ENCODE measurements around the gene NCOA1.
"Not testable (repeated sequence)": the region's sequence is repeated elsewhere in the genome, so short reads cannot be mapped to it uniquely, and the experiment has no call there.

Gene NCOA1

GRCh38 chr2:24490690-24491541 is at the start of gene NCOA1:
NCOA1 (plus strand) TSS chr2:24491254; CDS start chr2:24658678, 167,424 bp downstream.
- peak; percentile 91 for DNase-seq (ENCODE audit: low read depth)

- DNase-seq (ENCODE audit: low read depth), result no peak
Observed at GRCh38 chr2:24448797-24449196, 42.3 kb upstream of the NCOA1 start.

GRCh38 chr2:24449344-24449743 is 41.7 kb upstream of the NCOA1 start:
- DNase-seq (ENCODE audit: low read depth), result no peak

GRCh38 chr2:24451805-24452501 is 39.1 kb upstream of the NCOA1 start:
- no peak for DNase-seq (ENCODE audit: low read depth)

- no peak for DNase-seq (ENCODE audit: low read depth)
Observed at GRCh38 chr2:24452502-24452885, 38.6 kb upstream of the NCOA1 start.

- no peak for DNase-seq (ENCODE audit: low read depth)
Observed at GRCh38 chr2:24453379-24454073, 37.5 kb upstream of the NCOA1 start.

GRCh38 chr2:24454294-24454693 is 36.8 kb upstream of the NCOA1 start:
- DNase-seq (ENCODE audit: low read depth), result peak; percentile 56

- peak; percentile 86 for DNase-seq (ENCODE audit: low read depth)
Observed at GRCh38 chr2:24456599-24457556, 34.2 kb upstream of the NCOA1 start.

GRCh38 chr2:24457696-24458386 is 33.2 kb upstream of the NCOA1 start:
- no peak for DNase-seq (ENCODE audit: low read depth)

- DNase-seq (ENCODE audit: low read depth), result no peak
Observed at GRCh38 chr2:24459224-24460161, 31.6 kb upstream of the NCOA1 start.

GRCh38 chr2:24461685-24462084 is 29.4 kb upstream of the NCOA1 start:
- no peak for DNase-seq (ENCODE audit: low read depth)

GRCh38 chr2:24463271-24463670 is 27.8 kb upstream of the NCOA1 start:
- no peak for DNase-seq (ENCODE audit: low read depth)

- no peak for DNase-seq (ENCODE audit: low read depth)
Observed at GRCh38 chr2:24466871-24467870, 23.9 kb upstream of the NCOA1 start.

- not testable (repeated sequence) for DNase-seq (ENCODE audit: low read depth)
Observed at GRCh38 chr2:24468453-24468852, 22.6 kb upstream of the NCOA1 start.

- no peak for DNase-seq (ENCODE audit: low read depth)
Observed at GRCh38 chr2:24469148-24469650, 21.9 kb upstream of the NCOA1 start.

- no peak for DNase-seq (ENCODE audit: low read depth)
Observed at GRCh38 chr2:24471662-24472061, 19.4 kb upstream of the NCOA1 start.

GRCh38 chr2:24472416-24472815 is 18.6 kb upstream of the NCOA1 start:
- no peak for DNase-seq (ENCODE audit: low read depth)

- DNase-seq (ENCODE audit: low read depth), result no peak
Observed at GRCh38 chr2:24473626-24474025, 17.4 kb upstream of the NCOA1 start.
